OCI-LY7 (cell line): ENCODE measurements around the gene NTM.

ENCODE experiments used
- EZH2phosphoT487 ChIP-seq: fragments of 200-600 bp; sonication (generic); IDR thresholded peaks from 2 replicates; pipeline ENCODE4 v1.6.1; 2018; ENCODE audit warnings: low read depth, borderline replicate concordance, mild to moderate bottlenecking, mixed run types, antibody characterized with exemption, low read length, moderate library complexity, mixed read lengths
- TF ChIP-seq, protein P1 (sequence below): fragments of 200-600 bp; sonication (generic); conservative IDR thresholded peaks from 2 replicates; pipeline ENCODE4 v1.5.1; 2014; ENCODE audit warnings: mild to moderate bottlenecking, antibody characterized with exemption, low read length, moderate library complexity, mixed read lengths

DNA sequence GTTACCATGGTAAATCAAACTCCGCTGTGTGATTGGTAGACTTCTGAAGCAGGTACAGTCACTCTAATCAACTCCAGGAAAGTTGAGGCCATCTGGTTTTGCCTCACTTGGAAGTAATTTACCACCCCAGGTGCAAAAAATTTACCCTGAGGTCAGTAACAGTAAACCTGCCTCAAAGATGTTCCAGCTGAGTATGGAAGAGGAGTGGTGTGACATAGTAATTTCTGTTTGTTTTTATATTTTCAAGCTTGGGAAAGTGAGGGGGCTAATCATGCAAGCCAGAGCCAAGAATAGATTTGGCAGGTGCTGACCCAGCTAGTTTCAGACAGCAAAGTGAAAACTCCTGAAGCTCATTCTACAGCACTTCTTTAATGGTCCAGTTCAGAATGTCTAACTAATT is 691.6 kb downstream of the NTM start:
- TF ChIP-seq, protein P1, sequence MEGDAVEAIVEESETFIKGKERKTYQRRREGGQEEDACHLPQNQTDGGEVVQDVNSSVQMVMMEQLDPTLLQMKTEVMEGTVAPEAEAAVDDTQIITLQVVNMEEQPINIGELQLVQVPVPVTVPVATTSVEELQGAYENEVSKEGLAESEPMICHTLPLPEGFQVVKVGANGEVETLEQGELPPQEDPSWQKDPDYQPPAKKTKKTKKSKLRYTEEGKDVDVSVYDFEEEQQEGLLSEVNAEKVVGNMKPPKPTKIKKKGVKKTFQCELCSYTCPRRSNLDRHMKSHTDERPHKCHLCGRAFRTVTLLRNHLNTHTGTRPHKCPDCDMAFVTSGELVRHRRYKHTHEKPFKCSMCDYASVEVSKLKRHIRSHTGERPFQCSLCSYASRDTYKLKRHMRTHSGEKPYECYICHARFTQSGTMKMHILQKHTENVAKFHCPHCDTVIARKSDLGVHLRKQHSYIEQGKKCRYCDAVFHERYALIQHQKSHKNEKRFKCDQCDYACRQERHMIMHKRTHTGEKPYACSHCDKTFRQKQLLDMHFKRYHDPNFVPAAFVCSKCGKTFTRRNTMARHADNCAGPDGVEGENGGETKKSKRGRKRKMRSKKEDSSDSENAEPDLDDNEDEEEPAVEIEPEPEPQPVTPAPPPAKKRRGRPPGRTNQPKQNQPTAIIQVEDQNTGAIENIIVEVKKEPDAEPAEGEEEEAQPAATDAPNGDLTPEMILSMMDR, result no peak
- TF ChIP-seq EZH2phosphoT487, result no peak
